GM23338 (cell line): ENCODE data around the gene ZCCHC24. TPM values are rescaled to one million over a fixed set of nuclear protein-coding genes. Genes with fewer than 3 reads are reported as not detected.

Source experiments
- ATAC-seq: fragments of 200-7000 bp; cut with Tn5 transposase; 3 replicates; pipeline ENCODE4 v1.9.1; 2020
- DNase-seq: peaks from one replicate; pipeline ENCODE4 v3.0.0-alpha.2; 2015; ENCODE audit warnings: low spot score
- H2AFZ ChIP-seq: fragments of 200-600 bp; sonication (generic); 2 replicates; pipeline ENCODE4 v1.8.0; 2016; ENCODE audit warnings: antibody characterized with exemption, mild to moderate bottlenecking, moderate library complexity
- H3F3A ChIP-seq: fragments of 200-600 bp; sonication (generic); replicated peaks from 2 replicates; pipeline ENCODE4 v1.8.0; 2017; ENCODE audit warnings: antibody characterized with exemption, mixed run types, low read depth
- H3K27ac ChIP-seq: fragments of 200-600 bp; sonication (generic); 2 replicates; pipeline ENCODE4 v1.6.1; 2016; ENCODE audit warnings: low read depth
- H3K27me3 ChIP-seq: fragments of 200-600 bp; sonication (generic); 2 replicates; pipeline ENCODE4 v1.8.0; 2016; ENCODE audit warnings: mild to moderate bottlenecking, mixed run types, moderate library complexity; ENCODE audit not compliant: insufficient read depth
- H3K36me3 ChIP-seq: fragments of 200-600 bp; sonication (generic); 2 replicates; pipeline ENCODE4 v1.8.0; 2016; ENCODE audit warnings: mild to moderate bottlenecking; ENCODE audit not compliant: insufficient read depth
- H3K4me1 ChIP-seq: fragments of 200-600 bp; sonication (generic); 2 replicates; pipeline ENCODE4 v1.8.0; 2016; ENCODE audit warnings: mild to moderate bottlenecking, moderate library complexity; ENCODE audit not compliant: insufficient read depth
- H3K4me2 ChIP-seq: fragments of 200-600 bp; sonication (generic); 2 replicates; pipeline ENCODE4 v1.7.1; 2017; ENCODE audit warnings: mixed run types
- H3K4me3 ChIP-seq: fragments of 200-600 bp; sonication (generic); 2 replicates; pipeline ENCODE4 v1.6.1; 2016; ENCODE audit warnings: mixed run types
- H3K79me2 ChIP-seq: fragments of 200-600 bp; sonication (generic); replicated peaks from 2 replicates; pipeline ENCODE4 v1.8.0; 2017; ENCODE audit warnings: mild to moderate bottlenecking; ENCODE audit not compliant: insufficient read depth
- H3K9me2 ChIP-seq: fragments of 200-600 bp; sonication (generic); 2 replicates; pipeline ENCODE4 v1.8.0; 2017; ENCODE audit not compliant: insufficient read depth
- H4K20me1 ChIP-seq: fragments of 200-600 bp; sonication (generic); replicated peaks from 2 replicates; pipeline ENCODE4 v1.8.0; 2017; ENCODE audit warnings: mild to moderate bottlenecking; ENCODE audit not compliant: insufficient read depth
- H3K27ac Mint-ChIP-seq: 2 replicates; pipeline ENCODE4 v1.8.0; 2020; ENCODE audit warnings: inconsistent platforms, mild to moderate bottlenecking, moderate library complexity, mixed read lengths
- H3K27me3 Mint-ChIP-seq: 3 replicates; pipeline ENCODE4 v1.8.0; 2022; ENCODE audit warnings: low read depth, mild to moderate bottlenecking, moderate library complexity, mixed read lengths, inconsistent platforms; ENCODE audit not compliant: insufficient read depth, poor library complexity
- H3K36me3 Mint-ChIP-seq: 3 replicates; pipeline ENCODE4 v1.8.0; 2021; ENCODE audit warnings: low read depth, mild to moderate bottlenecking, inconsistent platforms, moderate library complexity, mixed read lengths
- H3K4me1 Mint-ChIP-seq: 3 replicates; pipeline ENCODE4 v1.8.0; 2020; ENCODE audit warnings: mild to moderate bottlenecking, inconsistent platforms, mixed read lengths
- H3K4me3 Mint-ChIP-seq: 3 replicates; pipeline ENCODE4 v1.8.0; 2021; ENCODE audit warnings: moderate library complexity, mild to moderate bottlenecking, inconsistent platforms, mixed read lengths
- H3K9me3 Mint-ChIP-seq: 3 replicates; pipeline ENCODE4 v1.8.0; 2020; ENCODE audit warnings: moderate library complexity, mild to moderate bottlenecking, inconsistent platforms, mixed read lengths
- CREB1 ChIP-seq: fragments of 250-450 bp; sonication (Bioruptor Pico); IDR thresholded peaks from 2 replicates; pipeline ENCODE4 v1.5.0; 2020; ENCODE audit warnings: low read depth, mild to moderate bottlenecking, moderate library complexity
- CTCF ChIP-seq, 2 experiments: fragments of 200-600 bp in 1 of 2; sonication (generic) in 1 of 2; conservative IDR thresholded peaks; 2 replicates each; pipeline versions ENCODE4 v1.5.1 to v1.6.1; 2016 to 2017; ENCODE audit warnings: antibody characterized with exemption in 2 of 2, low read depth in 2 of 2, mild to moderate bottlenecking in 2 of 2, moderate library complexity in 1 of 2
- ETS1 ChIP-seq: IDR thresholded peaks from 2 replicates; pipeline ENCODE4 v1.6.1; 2016; ENCODE audit warnings: antibody characterized with exemption
- EZH2 ChIP-seq: fragments of 200-600 bp; sonication (generic); IDR thresholded peaks from one replicate; pipeline ENCODE4 v1.8.0; 2017; ENCODE audit warnings: antibody characterized with exemption, mild to moderate bottlenecking, low read depth; ENCODE audit not compliant: unreplicated experiment
- POLR2AphosphoS5 ChIP-seq: IDR thresholded peaks from 2 replicates; pipeline ENCODE4 v1.6.1; 2016; ENCODE audit warnings: antibody characterized with exemption, low read depth
- STAT1 ChIP-seq: IDR thresholded peaks from one replicate; pipeline ENCODE4 v1.6.1; 2016; ENCODE audit warnings: antibody characterized with exemption; ENCODE audit not compliant: unreplicated experiment
- ZNF331 ChIP-seq: fragments of 250-450 bp; sonication (Bioruptor Pico); IDR thresholded peaks from 2 replicates; pipeline ENCODE4 v1.5.0; 2020; ENCODE audit warnings: low read depth, mild to moderate bottlenecking, moderate library complexity
- ZNF462 ChIP-seq: fragments of 250-450 bp; sonication (Bioruptor Pico); IDR thresholded peaks from 2 replicates; pipeline ENCODE4 v1.5.0; 2020; ENCODE audit warnings: mild to moderate bottlenecking, moderate library complexity
- polyA plus RNA-seq: library from polyadenylated mRNA; unstranded; fragments of >200 nt; fragmentation: Nextera tagmentation; extraction: Ambion mirVana; gene quantifications from 2 replicates; pipeline ENCODE4 v1.2.1, GENCODE V29; 2016
- total RNA-seq: library from RNA; depleted of rRNA; stranded (reverse); fragments of >200 nt; shearing (Covaris generic); gene quantifications from 2 replicates; pipeline ENCODE4 v1.2.3, GENCODE V29; 2014

Gene ZCCHC24
- total and polyA plus RNA-seq, 2 experiments from 2014 or later: 2.0 to 10.1 TPM

- Histone ChIP-seq H3F3A (no peaks in the 10 kb centered on the region), H3K27ac (no peak overlapping the region), H3K36me3 (no peaks in the 10 kb centered on the region; the same call in 1 of the 2 replicates), H4K20me1 (peaks cover 13% of the 10 kb centered on the region; the same call in 1 of the 2 replicates), H3K4me1 (no peaks in the 10 kb centered on the region), H3K9me2 (no peaks in the 10 kb centered on the region), H2AFZ (no peak overlapping the region), H3K4me2 (no peak overlapping the region), H3K4me3 (no peak overlapping the region), H3K79me2 (0 out of 2 replicates have a peak, but pooled peaks cover under 1% of the 10 kb centered on the region), H3K27me3 (no peaks in the 10 kb centered on the region)
- Mint-ChIP-seq H3K4me1 (no peaks in the 10 kb centered on the region), H3K36me3 (peaks cover 75% of the 10 kb centered on the region), H3K27ac (no peak overlapping the region), H3K4me3 (no peak overlapping the region), H3K27me3 (peaks cover 5% of the 10 kb centered on the region), H3K9me3 (no peaks in the 10 kb centered on the region)
- ATAC-seq: no peak
- TF ChIP-seq CREB1 (no peak), ZNF462 (no peak), POLR2AphosphoS5 (no peak), STAT1 (no peak)
- DNase-seq: no peak
Measured at GRCh38 chr10:79354141-79354540, 91.3 kb downstream of the ZCCHC24 start.

- no peak overlapping the region for H3K4me3 ChIP-seq
- H3K27me3 ChIP-seq: no peaks in the 10 kb centered on the region
- H3K9me2 ChIP-seq: no peaks in the 10 kb centered on the region
- H3K4me2 ChIP-seq: no peak overlapping the region
- H3F3A ChIP-seq: no peaks in the 10 kb centered on the region
- H2AFZ ChIP-seq: no peak overlapping the region
- H3K36me3 ChIP-seq: no peaks in the 10 kb centered on the region; the same call in 1 of the 2 replicates
- Mint-ChIP-seq H3K4me1 (0 out of 3 replicates have a peak, but pooled peaks cover 2% of the 10 kb centered on the region), H3K9me3 (no peaks in the 10 kb centered on the region), H3K36me3 (peaks cover 77% of the 10 kb centered on the region), H3K27me3 (peaks cover 5% of the 10 kb centered on the region), H3K27ac (no peak overlapping the region), H3K4me3 (no peak overlapping the region)
- peaks cover 15% of the 10 kb centered on the region; the same call in 1 of the 2 replicates for H4K20me1 ChIP-seq
- ATAC-seq: no peak
- DNase-seq: no peak
- H3K27ac ChIP-seq: no peak overlapping the region
- H3K79me2 ChIP-seq: peaks cover 4% of the 10 kb centered on the region
- H3K4me1 ChIP-seq: peaks cover under 1% of the 10 kb centered on the region; the same call in 1 of the 2 replicates
- no peak for TF ChIP-seq ZNF331 (CRISPR knock-in tag)
- no peak for TF ChIP-seq CTCF (conservative IDR thresholded peaks at IDR 0.05; ENCODE audit: low read depth in 2 of 2)
- TF ChIP-seq POLR2AphosphoS5: no peak
- no peak for TF ChIP-seq CREB1
- no peak for TF ChIP-seq STAT1
- no peak for TF ChIP-seq ETS1
- no peak for TF ChIP-seq EZH2
Measured at GRCh38 chr10:79353726-79354125, 91.7 kb downstream of the ZCCHC24 start.
